ENCODE results near the gene PALLD. TPM values are rescaled to one million over a fixed set of nuclear protein-coding genes. Genes with fewer than 3 reads are reported as not detected.

PALLD gene
- polyA plus RNA-seq, 1 donor from 2014 or later, result 20.5 TPM

GRCh38 chr4:168972596-168972995, 475.7 kb downstream of the PALLD start:
- H3K9ac ChIP-seq (ENCODE audit: low read length), result no peak overlapping the region
- no peaks in the 10 kb centered on the region for H3K9me3 ChIP-seq (ENCODE audit: low read length)

More at GRCh38 chr4:168972596-168972995, 475.7 kb downstream of the PALLD start:
- Histone ChIP-seq H3K27me3 (ENCODE audit: insufficient read depth, low read depth, low read length) (no peaks in the 10 kb centered on the region), H3F3A (ENCODE audit: insufficient read depth, low read length, poor library complexity, severe bottlenecking) (no peaks in the 10 kb centered on the region), H3K9me2 (ENCODE audit: insufficient read depth, low read length) (no peaks in the 10 kb centered on the region), H3K79me2 (replicated peaks; ENCODE audit: insufficient read depth, low read length) (no peaks in the 10 kb centered on the region), H3K27ac (ENCODE audit: low read length) (no peak overlapping the region), H2AFZ (ENCODE audit: low read depth, low read length) (no peak overlapping the region), H3K36me3 (ENCODE audit: insufficient read depth, low read length) (peaks cover 14% of the 10 kb centered on the region), H3K4me2 (ENCODE audit: low read length) (no peak overlapping the region), H4K20me1 (ENCODE audit: insufficient read depth) (no peaks in the 10 kb centered on the region), H3K4me3 (ENCODE audit: low read length) (no peak overlapping the region)
- no peak for TF ChIP-seq TAF1 (IDR thresholded peaks at IDR 0.05; ENCODE audit: low read depth)
- no peak for TF ChIP-seq REST (IDR thresholded peaks at IDR 0.05; ENCODE audit: borderline replicate concordance)
- TF ChIP-seq POLR2AphosphoS5 (IDR thresholded peaks at IDR 0.05), result no peak
- no peak for TF ChIP-seq EP300 (conservative IDR thresholded peaks at IDR 0.05; ENCODE audit: poor library complexity, severe bottlenecking)
- TF ChIP-seq CTCF (IDR thresholded peaks at IDR 0.05; ENCODE audit: poor library complexity, severe bottlenecking), result no peak
- TF ChIP-seq SMC3 (conservative IDR thresholded peaks at IDR 0.05; ENCODE audit: poor library complexity), result no peak
- no peak for TF ChIP-seq RAD21 (conservative IDR thresholded peaks at IDR 0.05)
- TF ChIP-seq MXI1 (conservative IDR thresholded peaks at IDR 0.05; ENCODE audit: poor library complexity, severe bottlenecking), result no peak
- no peak for TF ChIP-seq EZH2 (IDR thresholded peaks at IDR 0.05; ENCODE audit: borderline replicate concordance, insufficient read depth, low read length, poor library complexity, severe bottlenecking)

Small RNAs within 50 kb of the gene (small RNA-seq; reads per million reads assigned to genes)
- gene RF00432 (0 reads per million in 3 experiments), gene RNU6-1336P (0 reads per million in 3 experiments), gene RNU6-853P (0 reads per million in 3 experiments)

Other genes with a start within 250 kb of the PALLD start
- not detected in 2 replicates for gene DDX60, start 178.3 kb upstream of the PALLD start, polyA plus RNA-seq
- not detected in 2 replicates for gene DDX60L, start 16.6 kb upstream of the PALLD start, polyA plus RNA-seq